NK-92 (cell line): ENCODE results near the gene CLIP1.
"Not testable (repeated sequence)": the region's sequence is repeated elsewhere in the genome, so short reads cannot be mapped to it uniquely, and the experiment has no call there.

Source experiments
- DNase-seq: peaks from one replicate; lab custom pipeline; 2025; ENCODE audit not compliant: unreplicated experiment; lab: John Stamatoyannopoulos, UW

The CLIP1 gene

DNA sequence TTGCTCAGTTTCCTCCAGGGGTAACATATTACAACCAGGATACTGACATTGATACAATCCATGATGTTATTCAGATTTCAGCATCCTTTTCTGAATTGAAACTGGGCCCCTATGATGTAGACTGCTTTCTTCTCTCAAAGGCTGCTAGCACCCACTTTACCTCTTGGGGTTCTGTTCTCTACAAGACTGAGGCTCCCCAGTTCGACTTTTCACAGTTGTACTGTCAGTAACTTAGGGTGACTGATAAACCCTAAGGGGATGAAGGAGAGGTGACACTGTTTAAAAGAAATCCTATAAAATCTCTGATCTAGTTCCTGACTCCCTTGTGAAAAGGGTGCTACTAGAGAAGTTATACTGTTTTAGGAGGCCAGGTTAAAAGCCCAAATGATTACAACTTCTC, 157.0 kb downstream of the CLIP1 start:
- no peak for DNase-seq

DNA sequence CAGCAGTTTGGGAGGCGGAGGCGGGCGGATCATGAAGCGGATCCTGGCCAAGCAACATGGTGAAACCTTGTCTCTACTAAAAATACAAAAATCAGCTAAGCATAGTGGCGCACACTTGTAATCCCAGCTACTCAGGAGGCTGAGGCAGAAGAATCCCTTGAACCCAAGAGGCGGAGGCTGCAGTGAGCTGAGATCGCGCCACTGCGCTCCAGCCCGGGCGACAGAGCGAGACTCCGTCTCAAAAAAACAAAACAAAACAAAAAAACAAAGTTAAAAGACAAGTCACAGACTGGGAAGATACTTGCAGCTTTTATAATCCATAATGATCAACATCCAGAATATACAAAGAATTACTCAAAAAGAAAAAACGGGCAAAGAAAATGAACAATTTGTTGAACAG, 161.7 kb downstream of the CLIP1 start:
- not testable (repeated sequence) for DNase-seq

DNA sequence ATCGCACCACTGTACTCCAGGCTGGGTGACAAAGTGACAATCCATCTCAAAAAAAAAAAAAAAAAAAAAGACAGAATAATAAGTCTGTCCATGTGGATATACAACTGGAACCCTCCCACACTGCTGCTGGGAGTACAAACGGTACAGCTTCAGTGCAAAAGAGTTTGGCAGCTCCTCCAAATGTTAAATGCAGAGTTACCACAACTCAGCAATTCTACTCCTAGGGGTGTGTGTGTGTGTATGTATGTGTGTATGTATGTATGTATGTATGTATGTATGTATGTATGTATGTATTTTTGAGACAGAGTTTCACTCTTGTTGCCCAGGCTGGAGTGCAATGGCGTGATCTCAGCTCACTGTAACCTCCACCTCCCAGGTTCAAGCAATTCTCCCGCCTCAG, 163.5 kb downstream of the CLIP1 start:
- not testable (repeated sequence) for DNase-seq

DNA sequence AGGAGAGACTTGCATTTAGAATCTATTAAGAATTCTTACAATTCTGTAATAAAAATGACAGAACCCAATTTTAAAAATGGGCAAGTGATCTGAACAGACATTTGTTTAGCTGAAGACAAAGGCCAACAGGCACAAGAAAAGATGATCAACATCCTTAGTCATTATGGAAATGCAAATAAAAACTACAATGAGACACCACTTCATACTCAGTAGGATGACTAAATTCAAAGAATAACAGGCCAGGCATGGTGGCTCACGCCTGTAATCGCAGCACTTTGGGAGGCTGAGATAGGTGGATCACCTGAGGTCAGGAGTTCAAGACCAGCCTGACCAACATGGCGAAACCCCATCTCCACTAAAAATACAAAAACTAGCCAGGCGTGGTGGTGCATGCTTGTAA, 164.0 kb downstream of the CLIP1 start:
- not testable (repeated sequence) for DNase-seq

- DNase-seq: no peak
Measured at GRCh38 chr12:122250536-122250935, 171.9 kb downstream of the CLIP1 start.

DNA sequence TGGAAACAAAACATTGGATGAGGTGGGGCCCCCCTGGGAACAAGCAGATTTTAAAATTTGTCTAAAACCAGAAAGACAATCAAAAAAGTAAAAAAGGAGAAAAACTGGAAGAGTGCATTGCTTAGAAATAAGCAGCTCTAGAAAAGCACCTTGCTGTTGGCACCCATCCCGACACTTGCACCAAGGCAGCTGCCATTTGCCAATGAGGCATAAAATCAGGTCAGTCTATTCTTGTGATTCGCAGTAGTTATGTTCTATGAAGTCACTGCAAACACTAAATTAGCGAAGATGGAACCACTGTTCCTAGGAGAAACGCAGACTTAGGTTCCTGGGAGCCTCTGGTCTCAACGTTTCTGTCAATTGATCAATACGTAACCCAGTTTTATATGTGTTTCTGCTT, 172.4 kb downstream of the CLIP1 start:
- no peak for DNase-seq

GRCh38 chr12:122245553-122245952, 176.9 kb downstream of the CLIP1 start:
- no peak for DNase-seq

DNA sequence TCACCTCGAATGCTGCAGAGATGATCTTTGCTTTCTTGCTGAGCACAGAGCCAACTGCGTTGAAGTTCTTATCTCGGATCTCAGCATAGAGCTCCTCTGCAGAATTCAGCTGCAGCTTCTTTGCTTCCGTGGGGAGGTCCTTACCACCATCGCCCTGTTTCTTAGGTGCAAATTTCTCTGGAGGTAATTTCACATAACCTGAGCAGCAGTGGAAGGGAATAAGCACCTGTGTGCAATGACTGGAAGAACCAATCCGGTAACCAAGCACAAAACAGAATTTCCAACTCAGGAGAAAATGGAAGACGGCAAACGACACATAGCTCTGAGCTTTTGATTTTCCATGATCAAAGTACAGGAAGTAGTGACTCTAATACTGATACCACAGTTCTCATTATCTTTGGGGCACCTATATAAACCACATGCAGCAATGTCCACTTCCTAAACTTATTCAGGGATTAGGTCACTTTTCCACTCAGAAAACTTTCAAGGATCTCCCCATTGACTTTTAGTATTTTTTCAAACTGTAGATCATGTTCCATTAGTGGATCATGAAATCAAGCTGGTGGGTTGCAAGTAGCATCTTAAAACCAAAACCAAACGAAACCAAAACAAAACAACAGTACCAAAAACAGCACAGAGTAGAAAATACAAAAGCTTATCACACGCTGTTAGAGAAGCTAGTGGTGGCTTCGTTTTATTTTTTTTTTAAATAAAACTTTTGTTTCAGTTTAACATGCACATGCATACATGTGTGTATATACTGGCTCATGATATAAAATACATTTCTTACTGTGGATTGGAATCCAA, 177.7 kb downstream of the CLIP1 start:
- no peak for DNase-seq

DNA sequence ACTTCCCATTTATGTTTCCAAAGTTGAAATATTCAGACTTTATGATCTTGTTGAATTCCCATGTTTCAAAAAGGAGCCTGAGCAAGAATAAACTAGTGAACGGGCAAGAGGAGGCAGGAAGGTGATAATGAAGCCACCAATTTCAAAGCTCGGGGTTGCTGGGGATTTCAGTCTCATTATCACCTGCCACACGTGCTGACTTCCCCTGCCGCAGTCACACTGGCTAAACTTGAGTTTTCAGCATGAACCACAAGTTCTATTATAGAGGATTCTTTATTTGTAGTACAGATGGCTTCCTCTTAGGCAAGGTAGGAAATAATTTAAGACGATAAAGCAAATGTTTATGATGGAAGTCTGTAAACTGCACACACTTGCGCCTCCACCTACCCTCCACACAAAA, 178.5 kb downstream of the CLIP1 start:
- no peak for DNase-seq

- no peak for DNase-seq
Measured at GRCh38 chr12:122238861-122239260, 183.6 kb downstream of the CLIP1 start.

GRCh38 chr12:122235741-122236140, 186.7 kb downstream of the CLIP1 start:
- no peak for DNase-seq

DNA sequence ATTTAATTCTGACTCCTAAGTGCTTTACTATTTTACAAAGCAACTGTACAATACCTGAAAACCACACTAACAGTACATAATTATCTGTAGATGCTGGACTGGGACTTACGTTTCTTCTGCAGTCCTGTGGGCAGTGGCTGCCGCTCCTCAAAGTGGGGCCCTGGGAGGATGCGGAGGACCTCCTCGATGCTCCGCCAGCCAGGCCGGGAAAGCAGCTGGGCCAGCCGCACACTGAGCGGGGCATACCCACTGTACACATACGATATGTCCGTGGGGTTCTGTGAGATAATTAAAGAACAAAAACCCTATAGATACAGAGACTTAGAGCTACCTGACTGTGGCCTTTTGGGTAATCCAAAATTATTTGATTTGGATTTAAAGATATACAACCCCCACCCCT, 189.8 kb downstream of the CLIP1 start:
- DNase-seq: no peak

DNA sequence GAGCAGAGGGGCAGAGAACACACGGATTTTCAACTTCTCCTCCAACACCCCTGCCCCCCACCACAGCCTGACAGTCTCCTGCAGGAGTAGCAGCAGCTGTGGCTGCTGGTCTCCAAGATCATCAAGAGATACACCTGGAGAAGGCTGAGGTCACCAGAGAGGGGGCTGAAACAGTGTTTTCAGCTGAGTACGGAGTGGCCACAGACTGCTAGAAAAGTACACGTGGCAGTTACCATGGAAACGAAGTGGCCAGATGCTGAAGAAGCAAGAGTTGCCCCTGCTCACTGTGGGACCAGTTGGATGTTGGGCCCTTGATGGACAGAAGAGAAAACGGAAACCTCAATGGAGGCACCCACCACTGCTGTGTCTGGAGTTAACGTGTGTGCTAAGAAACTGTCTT, 191.7 kb downstream of the CLIP1 start:
- DNase-seq: no peak

DNA sequence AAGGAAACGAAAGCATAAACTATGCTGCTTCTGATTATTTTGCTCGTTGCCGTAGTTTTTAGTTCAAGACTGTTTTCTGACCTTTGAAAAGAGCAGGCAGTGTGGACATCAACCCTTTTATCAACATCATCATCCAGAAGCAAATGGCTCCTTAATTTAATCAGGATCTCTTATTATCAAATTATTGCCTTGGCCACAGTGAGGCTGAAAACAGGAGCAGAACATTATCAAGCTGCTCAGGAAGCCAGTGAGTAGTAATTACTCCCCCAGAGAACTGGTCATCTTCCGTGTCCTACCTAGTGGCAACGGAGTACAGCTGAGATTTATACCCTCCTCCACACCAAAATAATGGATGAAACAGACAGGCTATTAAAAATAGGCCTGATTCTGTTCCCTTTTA, 194.4 kb downstream of the CLIP1 start:
- no peak for DNase-seq

DNA sequence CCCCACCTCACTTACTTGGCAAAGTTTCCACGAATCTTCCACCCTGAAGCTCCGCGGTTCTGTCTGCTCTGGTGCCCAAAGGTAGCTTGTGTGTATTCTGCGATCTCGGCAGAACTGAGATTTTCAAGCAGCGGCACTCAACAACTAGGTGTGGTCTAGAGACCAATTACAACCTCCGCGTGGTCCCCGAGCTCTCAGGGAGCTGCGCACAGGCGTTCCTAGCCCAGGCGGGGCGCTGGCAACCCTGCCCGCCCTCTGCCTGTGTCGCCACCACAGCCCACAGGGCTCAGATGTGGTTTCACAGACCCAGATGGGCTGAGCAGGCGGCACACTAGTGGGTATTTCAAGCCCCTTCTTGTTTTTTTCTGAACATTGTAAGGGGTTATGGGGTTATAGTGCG, 195.1 kb downstream of the CLIP1 start:
- no peak for DNase-seq

GRCh38 chr12:122226366-122227125, 195.9 kb downstream of the CLIP1 start:
- no peak for DNase-seq

DNA sequence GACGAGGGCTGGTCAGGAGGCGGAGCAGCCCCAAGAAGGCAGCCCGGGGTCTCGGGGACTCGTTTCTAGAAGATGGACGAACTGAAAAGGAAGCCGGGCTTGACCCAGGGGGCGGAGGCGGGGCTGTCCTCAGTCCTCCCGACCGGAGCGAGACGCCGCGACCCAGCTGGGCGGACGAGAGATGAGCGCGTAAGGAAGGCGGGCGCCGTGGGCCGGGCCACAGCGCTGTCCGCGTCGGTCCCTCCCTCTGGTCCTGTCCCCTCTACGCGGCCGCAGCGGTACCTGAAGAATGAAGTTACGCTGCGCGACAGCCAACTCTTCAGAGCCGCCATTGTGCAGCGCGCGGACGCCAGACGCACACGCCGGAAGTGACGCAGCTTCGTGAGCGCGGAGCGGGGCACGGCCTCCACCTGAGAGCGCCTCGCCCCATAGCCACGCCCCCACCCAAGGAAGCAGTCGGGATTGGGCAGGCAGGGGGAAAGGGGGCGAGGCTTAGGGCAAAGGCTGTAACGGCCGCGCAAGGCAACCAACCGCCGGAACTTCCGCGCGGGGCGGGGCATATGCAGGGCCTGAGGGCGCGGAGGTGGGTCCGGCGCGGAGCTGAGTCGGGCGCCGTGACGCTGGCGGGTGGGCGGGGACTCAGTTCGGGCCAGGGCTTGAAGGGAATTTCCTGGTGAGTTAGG, 196.6 kb downstream of the CLIP1 start, which contains the start of gene DIABLO:
TSS of gene DIABLO (minus strand) at position 370 of the 683 bp plus-strand sequence. CDS start at position 332, 38 bp downstream.
- peak; percentile 97 for DNase-seq
